HCT116 (cell line): ENCODE data around the gene PTX4. TPM values are rescaled to one million over a fixed set of nuclear protein-coding genes. Genes with fewer than 3 reads are reported as not detected.

Experiments
- ATAC-seq: fragments of 200-7000 bp; cut with Tn5 transposase; 2 replicates; pipeline ENCODE4 v1.9.1; 2020; ENCODE audit warnings: mild to moderate bottlenecking, moderate library complexity
- BruUV-seq: library from RNA; stranded (reverse); fragments of 400-500 nt; replicated peaks from 2 replicates; lab custom pipeline; 2021; lab: Mats Ljungman, UMichigan
- CTCF ChIA-PET: fragments of 300-600 bp; sonication (Branson Sonifier 250); formaldehyde crosslinking; loops from one replicate; lab custom pipeline; 2021; ENCODE audit warnings: antibody characterized with exemption; lab: Charles Lee
- POLR2A ChIA-PET: fragments of 300-600, 350-600 bp; sonication (Branson Sonifier 250); formaldehyde crosslinking; loops from one replicate; lab custom pipeline; 2021; ENCODE audit warnings: antibody characterized with exemption; lab: Charles Lee
- RAD21 ChIA-PET, 2 experiments: fragments of 300-600 bp; sonication (Branson Sonifier 250); formaldehyde crosslinking; loops; one replicate each; lab custom pipeline; 2023; ENCODE audit warnings: low total read pairs in 2 of 2; ENCODE audit not compliant: uncharacterized antibody in 2 of 2, unreplicated experiment in 2 of 2, low non-redundant PET in 1 of 2; lab: Charles Lee
- DNase-seq: peaks from one replicate; pipeline ENCODE4 v3.0.0-alpha.2; 2010; ENCODE audit warnings: low read depth, low spot score
- H2AFZ ChIP-seq: fragments of 200-600 bp; shearing (Covaris generic), sonication (generic); 2 replicates; pipeline ENCODE4 v1.6.1; 2017; ENCODE audit warnings: low read depth, mixed run types, mixed read lengths, antibody characterized with exemption, low read length; ENCODE audit not compliant: poor library complexity, severe bottlenecking
- H3K27ac ChIP-seq: 2 replicates; pipeline ENCODE4 v1.5.1; 2012; ENCODE audit warnings: low read depth, low read length
- H3K27me3 ChIP-seq: fragments of 200-600 bp; sonication (generic); 2 replicates; pipeline ENCODE4 v1.6.1; 2016; ENCODE audit warnings: mixed run types, low read length, mixed read lengths; ENCODE audit not compliant: insufficient read depth
- H3K36me3 ChIP-seq, 2 experiments: fragments of 200-500 bp in 1 of 2; fragments of 200-600 bp in 1 of 2; sonication (Bioruptor generic) in 1 of 2; sonication (generic) in 1 of 2; 2 replicates each; pipeline versions ENCODE4 v1.5.1 to v1.6.1; 2014 to 2016; ENCODE audit warnings: low read length in 2 of 2, inconsistent platforms in 1 of 2, mixed read lengths in 1 of 2, mixed run types in 1 of 2; ENCODE audit not compliant: insufficient read depth in 2 of 2, control insufficient read depth in 1 of 2
- H3K4me1 ChIP-seq, 2 experiments: fragments of 200-600 bp in 1 of 2; sonication (generic) in 1 of 2; 2 replicates each; pipeline versions ENCODE4 v1.5.1 to v1.6.1; 2012 to 2017; ENCODE audit warnings: low read length in 2 of 2, inconsistent platforms in 1 of 2, mild to moderate bottlenecking in 1 of 2, mixed read lengths in 1 of 2, mixed run types in 1 of 2, moderate library complexity in 1 of 2; ENCODE audit not compliant: insufficient read depth in 2 of 2, control insufficient read depth in 1 of 2
- H3K4me2 ChIP-seq: fragments of 200-600 bp; sonication (generic); 2 replicates; pipeline ENCODE4 v1.6.1; 2017; ENCODE audit warnings: mixed run types, low read length, mixed read lengths
- H3K4me3 ChIP-seq, 2 experiments: fragments of 200-600 bp in 1 of 2; sonication (generic) in 1 of 2; replicated peaks in 1 of 2; 2 replicates each; pipeline ENCODE4 v1.5.1; 2011 to 2016; ENCODE audit warnings: low read length in 2 of 2, control low read depth in 1 of 2, low read depth in 1 of 2, mild to moderate bottlenecking in 1 of 2, mixed read lengths in 1 of 2, mixed run types in 1 of 2
- H3K79me2 ChIP-seq: fragments of 200-600 bp; sonication (generic); 2 replicates; pipeline ENCODE4 v1.6.1; 2017; ENCODE audit warnings: mild to moderate bottlenecking, mixed run types, low read length, moderate library complexity, mixed read lengths; ENCODE audit not compliant: insufficient read depth
- H3K9ac ChIP-seq: fragments of 200-600 bp; sonication (generic); 2 replicates; pipeline ENCODE4 v1.6.1; 2016; ENCODE audit warnings: low read length, mixed read lengths
- H3K9me2 ChIP-seq: fragments of 200-600 bp; sonication (generic), shearing (Covaris generic); 2 replicates; pipeline ENCODE4 v1.6.1; 2017; ENCODE audit warnings: mixed run types, mild to moderate bottlenecking, moderate library complexity; ENCODE audit not compliant: insufficient read depth
- H3K9me3 ChIP-seq, 2 experiments: fragments of 200-500 bp in 1 of 2; fragments of 200-600 bp in 1 of 2; sonication (Bioruptor generic) in 1 of 2; sonication (generic) in 1 of 2; 2 replicates each; pipeline ENCODE4 v1.6.1; 2014 to 2017; ENCODE audit warnings: low read length in 2 of 2, mixed read lengths in 2 of 2, inconsistent platforms in 1 of 2, low read depth in 1 of 2, mild to moderate bottlenecking in 1 of 2, mixed run types in 1 of 2, moderate library complexity in 1 of 2; ENCODE audit not compliant: control insufficient read depth in 1 of 2, insufficient read depth in 1 of 2
- H4K20me1 ChIP-seq: fragments of 200-600 bp; sonication (generic), shearing (Covaris generic); 2 replicates; pipeline ENCODE4 v1.6.1; 2017; ENCODE audit warnings: mixed run types, mild to moderate bottlenecking, moderate library complexity; ENCODE audit not compliant: insufficient read depth
- EGR1 ChIP-seq: IDR thresholded peaks from 2 replicates; pipeline ENCODE4 v1.6.1; 2012; ENCODE audit warnings: low read depth
- FOSL1 ChIP-seq: IDR thresholded peaks from 2 replicates; pipeline ENCODE4 v1.6.1; 2012; ENCODE audit warnings: low read depth
- MAX ChIP-seq: IDR thresholded peaks from 2 replicates; pipeline ENCODE4 v1.6.1; 2012
- RAD21 ChIP-seq: IDR thresholded peaks from 2 replicates; pipeline ENCODE4 v1.6.1; 2012; ENCODE audit warnings: low read depth, mild to moderate bottlenecking
- SIN3A ChIP-seq: IDR thresholded peaks from 2 replicates; pipeline ENCODE4 v1.6.1; 2012; ENCODE audit warnings: low read depth
- SRF ChIP-seq: IDR thresholded peaks from 2 replicates; pipeline ENCODE4 v1.6.1; 2012; ENCODE audit warnings: low read depth
- ZFX ChIP-seq: fragments of 450-650 bp; IDR thresholded peaks from 2 replicates; pipeline ENCODE4 v1.6.1; 2017
- intact Hi-C: fragments of 100-400 bp; cut with micrococcal nuclease; formaldehyde crosslinking; loops from 2 replicates; pipeline ENCODE4 v1.10.0; 2022
- total RNA-seq: library from RNA; stranded (reverse); gene quantifications from one replicate; pipeline ENCODE4 v1.2.1, GENCODE V29; 2021; ENCODE audit not compliant: unreplicated experiment

The PTX4 gene
- total RNA-seq, 1 experiment from 2014 or later, result not detected

- no peaks in the 10 kb centered on the region for H3K36me3 ChIP-seq
- no peaks in the 10 kb centered on the region for H3K9me3 ChIP-seq
- no peaks in the 10 kb centered on the region for H3K27me3 ChIP-seq
- no peak for DNase-seq
- H3K79me2 ChIP-seq, result no peaks in the 10 kb centered on the region
- no peak overlapping the region for H2AFZ ChIP-seq
- POLR2A ChIA-PET, result no interaction called here
- H3K4me2 ChIP-seq, result no peak overlapping the region
- RAD21 ChIA-PET, result no interaction called here
- intact Hi-C loops, result no loop called here
- no peaks in the 10 kb centered on the region for H4K20me1 ChIP-seq
- no peak for TF ChIP-seq RAD21
- TF ChIP-seq, all 23 proteins: peak for 0
- Histone ChIP-seq H3K9me2 (no peaks in the 10 kb centered on the region), H3K9ac (no peak overlapping the region), H3K4me3 (no peak overlapping the region), H3K27ac (no peak overlapping the region), H3K4me1 (peaks cover 3 to 7% of the 10 kb centered on the region in 2 experiments)
- no TSS peak for BruUV-seq
- ATAC-seq, result no peak
- CTCF ChIA-PET, result no interaction called here
Measured at GRCh38 chr16:1537138-1537577, 48.4 kb upstream of the PTX4 start.

GRCh38 chr16:1536601-1537000 is 47.9 kb upstream of the PTX4 start:
- RAD21 ChIA-PET, result interaction anchor here in 1 of 2 experiments (0.6 kb wide), 1 partner anchor 74 kb away, joined by 3 read pairs; no protein-coding TSS in a partner anchor
- H3K4me3 ChIP-seq, result no peak overlapping the region
- ATAC-seq (no peak), DNase-seq (no peak)
- no TSS peak for BruUV-seq
- peaks cover 0 to 1% of the 10 kb centered on the region in 2 experiments; a peak in 1 of 4 replicates for H3K4me1 ChIP-seq
- H3K9ac ChIP-seq, result no peak overlapping the region
- no peak overlapping the region for H2AFZ ChIP-seq
- CTCF ChIA-PET, result no interaction called here
- no peaks in the 10 kb centered on the region for H3K36me3 ChIP-seq
- TF ChIP-seq ZFX, result no peak
- no peak for TF ChIP-seq MAX
- TF ChIP-seq FOSL1, result no peak
- TF ChIP-seq SIN3A, result no peak
- TF ChIP-seq SRF, result no peak
- no peak for TF ChIP-seq EGR1
- no peaks in the 10 kb centered on the region for H3K9me2 ChIP-seq
- intact Hi-C loops, result no loop called here
- no peaks in the 10 kb centered on the region for H4K20me1 ChIP-seq
- H3K27ac ChIP-seq, result no peak overlapping the region
- H3K9me3 ChIP-seq, result no peaks in the 10 kb centered on the region
- H3K27me3 ChIP-seq, result no peaks in the 10 kb centered on the region
- POLR2A ChIA-PET, result no interaction called here
- no peaks in the 10 kb centered on the region for H3K79me2 ChIP-seq
- H3K4me2 ChIP-seq, result no peak overlapping the region
